Thoracic aorta (tissue), 2 donors: ENCODE measurements around the gene BCO2. TPM values are rescaled to one million over a fixed set of nuclear protein-coding genes. Genes with fewer than 3 reads are reported as not detected.

ENCODE experiments used
- ATAC-seq: fragments of 150-250 bp; one replicate; pipeline ENCODE4 v1.8.0; 2017; ENCODE audit warnings: low read depth; ENCODE audit not compliant: insufficient number of reproducible peaks, low FRiP score
- DNase-seq: peaks from one replicate; pipeline ENCODE4 v3.0.0-alpha.2; 2020; ENCODE audit warnings: low spot score
- H3K27ac ChIP-seq, 2 donors: fragments of 200-600 bp; sonication (generic); 1 replicate in 1 of 2; 2 replicates in 1 of 2; pipeline ENCODE4 v1.5.1; 2016; ENCODE audit warnings: mild to moderate bottlenecking in 2 of 2, moderate library complexity in 2 of 2
- H3K27me3 ChIP-seq: fragments of 200-600 bp; sonication (generic); replicated peaks from 2 replicates; pipeline ENCODE4 v1.6.0; 2016; ENCODE audit warnings: mild to moderate bottlenecking; ENCODE audit not compliant: insufficient read depth
- H3K36me3 ChIP-seq: fragments of 200-600 bp; sonication (generic); one replicate; pipeline ENCODE4 v1.5.1; 2016
- H3K4me1 ChIP-seq, 2 donors: fragments of 200-600 bp; sonication (generic); 1 replicate in 1 of 2; 2 replicates in 1 of 2; pipeline versions ENCODE4 v1.5.1 to v1.6.0; 2016; ENCODE audit warnings: low read depth in 2 of 2, mild to moderate bottlenecking in 1 of 2; ENCODE audit not compliant: control insufficient read depth in 1 of 2
- H3K4me3 ChIP-seq: fragments of 200-600 bp; sonication (generic); 2 replicates; pipeline ENCODE4 v1.5.1; 2016; ENCODE audit warnings: mild to moderate bottlenecking
- H3K9me3 ChIP-seq: fragments of 200-600 bp; sonication (generic); 2 replicates; pipeline ENCODE4 v1.5.1; 2016
- total RNA-seq, 2 donors: library from RNA; depleted of rRNA; stranded (reverse); fragments of >200 nt; gene quantifications; one replicate each; pipeline versions ENCODE4 v1.1.0 to v1.2.3, GENCODE V29; 2016
- TF ChIP-seq, protein P1 (sequence below): fragments of 200-600 bp; sonication (generic); IDR thresholded peaks from one replicate; pipeline ENCODE4 v1.5.1; 2019; ENCODE audit warnings: antibody characterized with exemption

The BCO2 gene
- total RNA-seq, 2 donors from 2014 or later, result 7.2 to 26.6 TPM

DNA sequence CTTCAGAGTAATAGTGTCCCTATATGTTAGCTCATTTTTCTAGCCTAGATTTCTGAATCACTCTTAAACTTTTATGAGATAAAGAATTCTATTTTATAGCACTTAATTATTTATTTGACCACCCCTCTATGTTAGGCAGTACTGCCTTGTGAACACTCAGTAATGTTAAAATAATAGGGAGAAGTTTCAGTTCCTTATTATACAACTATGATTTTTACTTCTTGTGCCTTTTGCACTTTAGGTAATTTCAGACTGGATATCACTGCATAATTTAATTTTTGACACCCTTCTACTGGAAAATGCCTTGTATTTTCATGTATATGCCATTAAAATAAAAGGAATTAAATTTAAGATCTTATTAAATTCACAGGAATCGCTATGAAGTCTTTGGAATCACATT, 3.1 kb downstream of the BCO2 start:
- Histone ChIP-seq H3K27me3 (no peaks in the 10 kb centered on the region), H3K9me3 (no peaks in the 10 kb centered on the region), H3K4me3 (no peak overlapping the region), H3K27ac (no peak overlapping the region), H3K36me3 (no peaks in the 10 kb centered on the region), H3K4me1 (peaks cover 0 to 7% of the 10 kb centered on the region in 2 donors)
- TF ChIP-seq, protein P1, sequence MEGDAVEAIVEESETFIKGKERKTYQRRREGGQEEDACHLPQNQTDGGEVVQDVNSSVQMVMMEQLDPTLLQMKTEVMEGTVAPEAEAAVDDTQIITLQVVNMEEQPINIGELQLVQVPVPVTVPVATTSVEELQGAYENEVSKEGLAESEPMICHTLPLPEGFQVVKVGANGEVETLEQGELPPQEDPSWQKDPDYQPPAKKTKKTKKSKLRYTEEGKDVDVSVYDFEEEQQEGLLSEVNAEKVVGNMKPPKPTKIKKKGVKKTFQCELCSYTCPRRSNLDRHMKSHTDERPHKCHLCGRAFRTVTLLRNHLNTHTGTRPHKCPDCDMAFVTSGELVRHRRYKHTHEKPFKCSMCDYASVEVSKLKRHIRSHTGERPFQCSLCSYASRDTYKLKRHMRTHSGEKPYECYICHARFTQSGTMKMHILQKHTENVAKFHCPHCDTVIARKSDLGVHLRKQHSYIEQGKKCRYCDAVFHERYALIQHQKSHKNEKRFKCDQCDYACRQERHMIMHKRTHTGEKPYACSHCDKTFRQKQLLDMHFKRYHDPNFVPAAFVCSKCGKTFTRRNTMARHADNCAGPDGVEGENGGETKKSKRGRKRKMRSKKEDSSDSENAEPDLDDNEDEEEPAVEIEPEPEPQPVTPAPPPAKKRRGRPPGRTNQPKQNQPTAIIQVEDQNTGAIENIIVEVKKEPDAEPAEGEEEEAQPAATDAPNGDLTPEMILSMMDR, result no peak
- no peak for ATAC-seq
- DNase-seq, result no peak

DNA sequence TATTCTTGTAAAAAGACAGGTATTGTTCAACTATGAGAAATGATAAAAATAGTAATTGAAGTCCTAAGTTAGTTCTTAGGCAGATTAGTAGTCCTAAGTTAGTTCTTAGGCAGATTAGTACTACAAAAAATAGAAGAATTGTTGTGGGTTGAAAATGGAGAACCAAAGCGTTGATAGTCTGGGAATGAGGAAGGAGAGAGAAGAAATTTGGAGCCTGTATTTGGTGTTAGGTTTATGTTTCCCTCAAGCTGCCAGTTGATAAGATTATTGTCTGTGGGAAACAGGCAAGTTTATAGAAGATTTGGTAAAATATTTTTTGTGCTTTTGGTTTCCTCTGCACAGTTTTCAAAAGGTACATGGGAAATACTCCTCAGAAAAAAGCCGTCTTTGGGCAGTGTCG, 3.6 kb downstream of the BCO2 start:
- TF ChIP-seq, protein P1, result no peak
- DNase-seq (no peak), ATAC-seq (no peak)
- H3K27ac ChIP-seq, result no peak overlapping the region
- H3K4me1 ChIP-seq, result peaks cover 0 to 7% of the 10 kb centered on the region in 2 donors
- no peaks in the 10 kb centered on the region for H3K27me3 ChIP-seq
- no peak overlapping the region for H3K4me3 ChIP-seq
- no peaks in the 10 kb centered on the region for H3K36me3 ChIP-seq
- no peaks in the 10 kb centered on the region for H3K9me3 ChIP-seq

DNA sequence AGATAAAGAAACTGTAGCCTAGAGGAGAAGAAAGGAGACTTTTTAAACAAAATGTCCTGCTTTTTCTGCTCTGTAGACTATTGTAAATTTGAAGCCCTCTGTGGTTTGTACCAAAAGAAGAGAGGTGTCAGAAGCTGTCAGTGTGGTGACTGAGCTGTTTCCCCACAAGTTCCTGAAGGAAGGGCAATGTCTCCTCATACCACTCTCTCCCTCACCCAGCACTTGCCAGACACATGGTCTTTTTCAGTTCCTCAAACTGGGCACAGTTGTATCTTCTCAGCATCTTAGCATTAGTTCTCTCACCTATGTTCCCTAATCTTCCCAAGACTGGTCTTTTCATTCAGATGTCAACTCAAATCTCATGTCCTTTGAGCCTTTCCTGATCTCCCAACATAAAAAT, 4.3 kb downstream of the BCO2 start:
- no peak overlapping the region for H3K27ac ChIP-seq
- H3K9me3 ChIP-seq, result no peaks in the 10 kb centered on the region
- no peak for DNase-seq
- no peak for ATAC-seq
- H3K4me1 ChIP-seq, result peaks cover 0 to 6% of the 10 kb centered on the region in 2 donors
- no peaks in the 10 kb centered on the region for H3K36me3 ChIP-seq
- no peak overlapping the region for H3K4me3 ChIP-seq
- TF ChIP-seq, protein P1, result no peak
- no peaks in the 10 kb centered on the region for H3K27me3 ChIP-seq

DNA sequence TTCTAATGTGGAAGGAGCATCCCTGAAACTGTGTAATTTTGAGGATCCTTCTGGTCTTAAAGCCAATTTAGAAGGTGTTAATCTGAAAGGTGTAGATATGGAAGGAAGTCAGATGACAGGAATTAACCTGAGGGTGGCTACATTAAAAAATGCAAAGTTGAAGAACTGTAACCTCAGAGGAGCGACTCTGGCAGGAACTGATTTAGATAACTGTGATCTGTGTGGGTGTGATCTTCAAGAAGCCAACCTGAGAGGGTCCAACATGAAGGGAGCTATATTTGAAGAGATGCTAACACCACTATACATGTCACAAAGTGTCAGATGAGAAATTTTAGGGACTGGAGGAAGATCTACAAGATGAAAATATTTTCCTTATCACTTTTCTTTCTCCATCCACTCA, 7.6 kb downstream of the BCO2 start:
- TF ChIP-seq, protein P1, result no peak
- no peak for ATAC-seq
- no peaks in the 10 kb centered on the region for H3K36me3 ChIP-seq

DNA sequence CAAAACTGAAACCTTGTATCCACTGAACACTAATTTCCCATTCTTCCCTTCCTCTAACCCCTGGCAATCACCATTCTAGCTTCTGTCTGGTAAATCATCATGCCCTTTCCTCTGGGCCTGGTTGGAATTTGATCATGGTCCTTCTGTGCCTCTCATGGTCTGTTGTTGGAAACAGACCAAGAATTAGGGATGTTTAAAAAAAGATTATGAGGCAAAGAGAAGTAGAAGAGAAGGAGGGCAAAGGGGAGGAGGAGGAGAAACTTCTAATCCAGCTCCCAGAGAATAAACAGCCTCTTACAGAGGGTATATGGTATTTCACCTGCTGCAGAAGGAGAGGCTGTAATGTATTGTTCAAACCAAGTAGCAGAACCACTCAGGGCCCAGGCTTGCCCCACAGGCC, 10.6 kb downstream of the BCO2 start:
- ATAC-seq, result no peak
- no peaks in the 10 kb centered on the region for H3K9me3 ChIP-seq
- TF ChIP-seq, protein P1, result no peak
- no peak for DNase-seq
- no peaks in the 10 kb centered on the region for H3K4me1 ChIP-seq
- H3K27ac ChIP-seq, result no peak overlapping the region
- no peak overlapping the region for H3K4me3 ChIP-seq
- H3K27me3 ChIP-seq, result no peaks in the 10 kb centered on the region
- no peaks in the 10 kb centered on the region for H3K36me3 ChIP-seq

More for the DNA sequence above, 7.6 kb downstream of the BCO2 start:
- DNase-seq, result no peak
- H3K4me3 ChIP-seq, result no peak overlapping the region
- no peaks in the 10 kb centered on the region for H3K4me1 ChIP-seq
- no peak overlapping the region for H3K27ac ChIP-seq
- H3K27me3 ChIP-seq, result no peaks in the 10 kb centered on the region
- H3K9me3 ChIP-seq, result no peaks in the 10 kb centered on the region
